ENCODE data around the gene LEMD2. TPM values are rescaled to one million over a fixed set of nuclear protein-coding genes. Genes with fewer than 3 reads are reported as not detected.

The LEMD2 gene
- total and polyA plus RNA-seq, 7 donors: 21.3 to 63.3 (median 37.3) TPM

GRCh38 chr6:33728438-33728837 lies 60.5 kb downstream of the LEMD2 start:
- Histone ChIP-seq H3K4me3 (no peak overlapping the region), H3K27ac (peak overlapping the region; percentile 100), H3K9me3 (no peaks in the 10 kb centered on the region), H3K27me3 (ENCODE audit: insufficient read depth in 3 of 3, low read length in 2 of 3) (no peaks in the 10 kb centered on the region), H3K36me3 (ENCODE audit: insufficient read depth in 1 of 2, low read depth in 1 of 2) (peaks cover 3 to 85% of the 10 kb centered on the region in 2 donors), H3K4me1 (peaks cover 61% of the 10 kb centered on the region)
- WGBS, 3 donors: 36 to 66% (median 38%) methylated on average over 11 of the region's 11 CpGs
- TF ChIP-seq, protein P1, sequence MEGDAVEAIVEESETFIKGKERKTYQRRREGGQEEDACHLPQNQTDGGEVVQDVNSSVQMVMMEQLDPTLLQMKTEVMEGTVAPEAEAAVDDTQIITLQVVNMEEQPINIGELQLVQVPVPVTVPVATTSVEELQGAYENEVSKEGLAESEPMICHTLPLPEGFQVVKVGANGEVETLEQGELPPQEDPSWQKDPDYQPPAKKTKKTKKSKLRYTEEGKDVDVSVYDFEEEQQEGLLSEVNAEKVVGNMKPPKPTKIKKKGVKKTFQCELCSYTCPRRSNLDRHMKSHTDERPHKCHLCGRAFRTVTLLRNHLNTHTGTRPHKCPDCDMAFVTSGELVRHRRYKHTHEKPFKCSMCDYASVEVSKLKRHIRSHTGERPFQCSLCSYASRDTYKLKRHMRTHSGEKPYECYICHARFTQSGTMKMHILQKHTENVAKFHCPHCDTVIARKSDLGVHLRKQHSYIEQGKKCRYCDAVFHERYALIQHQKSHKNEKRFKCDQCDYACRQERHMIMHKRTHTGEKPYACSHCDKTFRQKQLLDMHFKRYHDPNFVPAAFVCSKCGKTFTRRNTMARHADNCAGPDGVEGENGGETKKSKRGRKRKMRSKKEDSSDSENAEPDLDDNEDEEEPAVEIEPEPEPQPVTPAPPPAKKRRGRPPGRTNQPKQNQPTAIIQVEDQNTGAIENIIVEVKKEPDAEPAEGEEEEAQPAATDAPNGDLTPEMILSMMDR (IDR thresholded peaks at IDR 0.05): no peak
- intact Hi-C loops (cut with DNase I): no loop called here
- DNase-seq (peak in 1 of 2 donors; percentile 77), ATAC-seq (peak; percentile 0 to 10 (median 4))

GRCh38 chr6:33727932-33728331 lies 61.0 kb downstream of the LEMD2 start:
- peak in 3 of 4 donors; percentile 1 to 16 (median 5) for ATAC-seq
- H3K4me3 ChIP-seq: no peak overlapping the region

DNA sequence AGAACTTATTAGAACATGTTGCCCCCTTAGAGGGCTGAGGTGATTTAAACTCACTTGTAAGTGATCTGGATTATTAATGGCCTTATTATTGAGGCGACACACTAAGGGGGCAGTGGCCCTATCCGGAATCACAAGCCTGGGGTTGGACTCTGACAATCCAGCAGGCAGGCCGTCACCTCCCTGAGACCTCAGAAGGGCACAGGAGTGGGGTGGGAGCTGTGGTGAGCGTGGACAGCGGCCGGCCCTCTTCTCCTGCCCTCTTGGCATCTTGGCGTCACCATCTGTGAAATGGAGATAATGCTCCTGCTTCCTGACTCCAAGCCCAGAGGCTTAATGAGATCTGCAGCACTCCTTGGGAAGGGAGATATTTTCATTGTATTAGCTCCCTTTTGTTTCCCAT lies 61.8 kb downstream of the LEMD2 start:
- Histone ChIP-seq H3K27me3 (ENCODE audit: insufficient read depth in 3 of 3, low read length in 2 of 3) (no peaks in the 10 kb centered on the region), H3K27ac (peak overlapping the region; percentile 100), H3K36me3 (ENCODE audit: insufficient read depth in 1 of 2, low read depth in 1 of 2) (peaks cover 3 to 87% of the 10 kb centered on the region in 2 donors), H3K9me3 (no peaks in the 10 kb centered on the region), H3K4me3 (no peak overlapping the region), H3K4me1 (peaks cover 48% of the 10 kb centered on the region)
- no peak for DNase-seq
- ATAC-seq: no peak
- 49 to 68% (median 51%) methylated on average over 7 of the region's 7 CpGs for whole genome bisulfite sequencing, 3 donors
- TF ChIP-seq, protein P1 (IDR thresholded peaks at IDR 0.05): no peak
- intact Hi-C loops (cut with DNase I): no loop called here

More at GRCh38 chr6:33727932-33728331, 61.0 kb downstream of the LEMD2 start:
- 31 to 37% (median 32%) methylated on average over 11 of the region's 11 CpGs for WGBS, 3 donors
- peaks cover 56% of the 10 kb centered on the region for H3K4me1 ChIP-seq
- intact Hi-C loops (cut with DNase I): no loop called here
- DNase-seq: peak in 1 of 2 donors; percentile 76
- no peaks in the 10 kb centered on the region for H3K27me3 ChIP-seq (ENCODE audit: insufficient read depth in 3 of 3, low read length in 2 of 3)
- peak overlapping the region; percentile 100 for H3K27ac ChIP-seq
- no peaks in the 10 kb centered on the region for H3K9me3 ChIP-seq
- TF ChIP-seq, protein P1 (IDR thresholded peaks at IDR 0.05): no peak
- H3K36me3 ChIP-seq (ENCODE audit: insufficient read depth in 1 of 2, low read depth in 1 of 2): peaks cover 3 to 85% of the 10 kb centered on the region in 2 donors

DNA sequence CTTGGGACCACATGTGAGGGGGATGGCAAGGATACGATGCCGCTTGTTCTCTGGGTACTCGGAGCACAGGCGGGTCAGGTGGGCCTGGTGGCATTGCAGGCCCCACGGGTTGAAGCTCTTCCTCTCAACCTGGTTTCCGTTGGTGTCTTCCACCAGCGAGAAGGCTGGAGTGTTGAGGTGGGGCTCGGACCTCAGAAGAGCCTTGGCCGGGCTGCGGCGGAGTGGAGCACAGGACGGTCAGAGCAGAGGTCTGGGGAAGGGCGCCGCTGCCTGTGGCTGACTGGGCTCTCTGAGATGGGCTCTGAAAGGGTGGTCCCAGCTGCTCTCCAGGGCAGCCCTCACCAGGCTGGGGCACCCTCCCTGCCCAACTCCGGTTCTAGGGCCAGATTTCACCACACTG lies 62.2 kb downstream of the LEMD2 start:
- peaks cover 3 to 91% of the 10 kb centered on the region in 2 donors for H3K36me3 ChIP-seq (ENCODE audit: insufficient read depth in 1 of 2, low read depth in 1 of 2)
- peaks cover 47% of the 10 kb centered on the region for H3K4me1 ChIP-seq
- WGBS, 3 donors: 86 to 88% (median 88%) methylated on average over 15 of the region's 15 CpGs
- no peak for ATAC-seq
- intact Hi-C loops (cut with DNase I): no loop called here
- DNase-seq: no peak
- H3K27ac ChIP-seq: peak overlapping the region; percentile 100
- TF ChIP-seq, protein P1 (IDR thresholded peaks at IDR 0.05): no peak
- H3K27me3 ChIP-seq (ENCODE audit: insufficient read depth in 3 of 3, low read length in 2 of 3): no peaks in the 10 kb centered on the region
- H3K9me3 ChIP-seq: no peaks in the 10 kb centered on the region
- H3K4me3 ChIP-seq: no peak overlapping the region

Measured in psoas muscle (tissue), 8 donors.